ENCODE results near the gene BCAT1. TPM values are rescaled to one million over a fixed set of nuclear protein-coding genes. Genes with fewer than 3 reads are reported as not detected.

BCAT1 gene
- total and polyA plus RNA-seq, 2 of the 8 experiments (the other 6 are each of a cell fraction or from before 2014, with no cell fraction given), result 19.7 to 263 TPM

GRCh38 chr12:24823808-24824515 lies 124.9 kb downstream of the BCAT1 start:
- no peaks in the 10 kb centered on the region for H3K9me3 ChIP-seq (ENCODE audit: insufficient read depth in 2 of 2, low read depth in 1 of 2, low read length in 1 of 2)
- no peak overlapping the region for H2BK12ac ChIP-seq (ENCODE audit: low read depth, low read length)
- H2BK5ac ChIP-seq (ENCODE audit: low read depth, low read length), result no peak overlapping the region
- H3K4ac ChIP-seq (replicated peaks; ENCODE audit: insufficient read length, low read depth, low read length), result no peak overlapping the region
- no peak overlapping the region for H3K9ac ChIP-seq (replicated peaks in 1 of 4; ENCODE audit: extremely low read depth in 1 of 4, low read depth in 3 of 4, low read length in 3 of 4)
- no peak overlapping the region for H3K23ac ChIP-seq (ENCODE audit: insufficient read length)
- H2AFZ ChIP-seq (ENCODE audit: low read length), result no peak overlapping the region
- no peak overlapping the region for H3K56ac ChIP-seq (replicated peaks; ENCODE audit: insufficient read length, low read depth, low read length)
- no peak overlapping the region for H3K27ac ChIP-seq (ENCODE audit: low read depth, low read length)
- no peak for FAIRE-seq
- no peaks in the 10 kb centered on the region for H3K79me2 ChIP-seq (ENCODE audit: control insufficient read depth in 1 of 2, insufficient read depth in 2 of 2, low read length in 2 of 2)
- H3K14ac ChIP-seq (ENCODE audit: insufficient read length), result no peak overlapping the region
- H2BK120ac ChIP-seq (replicated peaks; ENCODE audit: low read depth, low read length), result no peak overlapping the region
- H4K5ac ChIP-seq (ENCODE audit: insufficient read length, low read depth, low read length), result no peak overlapping the region
- DNase-seq (ENCODE audit: low read depth in 1 of 2, low spot score in 2 of 2), result no peak
- H3K4me2 ChIP-seq (ENCODE audit: insufficient read depth in 1 of 2, low read depth in 2 of 2, low read length in 2 of 2), result no peak overlapping the region
- CTCF ChIA-PET (ENCODE audit: partially characterized antibody), result no interaction called here
- H2AK5ac ChIP-seq (ENCODE audit: low read depth, low read length), result no peak overlapping the region
- no peak overlapping the region for H4K8ac ChIP-seq (ENCODE audit: extremely low read depth, insufficient read depth, low read length)
- H3K27me3 ChIP-seq (replicated peaks in 1 of 4; ENCODE audit: control insufficient read depth in 3 of 4, extremely low read depth in 1 of 4, insufficient read depth in 3 of 4, low read length in 3 of 4), result no peaks in the 10 kb centered on the region
- 66% methylated on average over 4 of the region's 5 CpGs; no CpG with 5 or more reads in 1 of the 2 experiments for WGBS, 2 experiments (ENCODE audit: extremely low coverage in 1 of 2, insufficient coverage in 1 of 2, insufficient read length in 1 of 2, insufficient replicate concordance in 2 of 2, low coverage in 1 of 2, low lambda C conversion rate in 2 of 2, missing lambda C conversion rate in 1 of 2)
- no peaks in the 10 kb centered on the region for H3K23me2 ChIP-seq (ENCODE audit: low read depth, low read length)
- H4K91ac ChIP-seq (replicated peaks; ENCODE audit: insufficient read length, low read length), result no peak overlapping the region
- H3K4me3 ChIP-seq (ENCODE audit: extremely low read depth in 1 of 4, insufficient read depth in 2 of 4, low read depth in 3 of 4, low read length in 4 of 4), result no peak overlapping the region
- no peak overlapping the region for H3K18ac ChIP-seq (ENCODE audit: extremely low read depth, low read length)
- no peak overlapping the region for H2BK15ac ChIP-seq (ENCODE audit: low read length)
- POLR2A ChIA-PET (ENCODE audit: partially characterized antibody), result interaction anchor here (0.7 kb wide), 1 partner anchor 105 kb away, joined by 3 read pairs; no protein-coding TSS in a partner anchor
- no peaks in the 10 kb centered on the region for H3K4me1 ChIP-seq (replicated peaks in 1 of 4; ENCODE audit: control insufficient read depth in 3 of 4, insufficient read depth in 4 of 4, low read length in 3 of 4)
- no peak overlapping the region for H2BK20ac ChIP-seq (ENCODE audit: low read length)
- H3K36me3 ChIP-seq (ENCODE audit: control insufficient read depth in 2 of 4, insufficient read depth in 4 of 4, low read length in 3 of 4), result peaks cover 8 to 67% (median 31%) of the 10 kb centered on the region in 4 experiments
- H4K20me1 ChIP-seq (replicated peaks in 1 of 2; ENCODE audit: control insufficient read depth in 1 of 2, insufficient read depth in 2 of 2, low read length in 2 of 2), result peaks cover 0 to 1% of the 10 kb centered on the region in 2 experiments
- TF ChIP-seq NANOG (IDR thresholded peaks at IDR 0.05; ENCODE audit: insufficient read depth, low read depth, low read length, poor library complexity, severe bottlenecking) (no peak), JUND (IDR thresholded peaks at IDR 0.05; ENCODE audit: low read length) (no peak)
- no peaks in the 10 kb centered on the region for H3K79me1 ChIP-seq (ENCODE audit: low read depth, low read length)

Data from H1 (cell line).